Measurements from ENCODE around the gene SLC35F5. TPM values are rescaled to one million over a fixed set of nuclear protein-coding genes. Genes with fewer than 3 reads are reported as not detected.
"Not testable (repeated sequence)": the region's sequence is repeated elsewhere in the genome, so short reads cannot be mapped to it uniquely, and the experiment has no call there.

Gene SLC35F5
- polyA plus RNA-seq, 10 donors, result 51.1 to 76.0 (median 62.3) TPM

- peak in 2 of 3 donors; percentile 8 to 16 for DNase-seq
Measured at GRCh38 chr2:113760400-113760799, 4.0 kb upstream of the SLC35F5 start.

GRCh38 chr2:113757138-113757657 lies 756 bp upstream of the SLC35F5 start:
- DNase-seq, result no peak

GRCh38 chr2:113755835-113756354 lies 547 bp downstream of the SLC35F5 start:
- peak in 1 of 3 donors; percentile 34 for DNase-seq

GRCh38 chr2:113755035-113755834 lies 1.2 kb downstream of the SLC35F5 start:
- DNase-seq, result peak in 1 of 3 donors; percentile 16

GRCh38 chr2:113754160-113754559 lies 2.3 kb downstream of the SLC35F5 start:
- DNase-seq, result no peak

GRCh38 chr2:113750385-113750784 lies 6.1 kb downstream of the SLC35F5 start:
- DNase-seq, result no peak

GRCh38 chr2:113741091-113741490 lies 15.4 kb downstream of the SLC35F5 start:
- DNase-seq, result no peak

GRCh38 chr2:113739849-113740248 lies 16.6 kb downstream of the SLC35F5 start:
- no peak for DNase-seq

GRCh38 chr2:113734185-113734584 lies 22.3 kb downstream of the SLC35F5 start:
- no peak for DNase-seq

- DNase-seq, result no peak
Measured at GRCh38 chr2:113724010-113724409, 32.4 kb downstream of the SLC35F5 start.

- DNase-seq, result no peak
Measured at GRCh38 chr2:113723411-113723810, 33.0 kb downstream of the SLC35F5 start.

- peak in 1 of 3 donors; percentile 7 for DNase-seq
Measured at GRCh38 chr2:113720167-113720566, 36.3 kb downstream of the SLC35F5 start.

GRCh38 chr2:113716291-113716690 lies 40.2 kb downstream of the SLC35F5 start:
- DNase-seq, result no peak

GRCh38 chr2:113712941-113713340 lies 43.5 kb downstream of the SLC35F5 start:
- DNase-seq, result no peak

GRCh38 chr2:113711851-113712250 lies 44.6 kb downstream of the SLC35F5 start:
- DNase-seq, result no peak

- no peak for DNase-seq
Measured at GRCh38 chr2:113709022-113709421, 47.4 kb downstream of the SLC35F5 start.

- DNase-seq, result no peak
Measured at GRCh38 chr2:113707106-113707505, 49.3 kb downstream of the SLC35F5 start.

- DNase-seq, result no peak
Measured at GRCh38 chr2:113705982-113706523, 50.4 kb downstream of the SLC35F5 start.

- not testable (repeated sequence) for DNase-seq
Measured at GRCh38 chr2:113704300-113704993, 52.0 kb downstream of the SLC35F5 start.

GRCh38 chr2:113703386-113704299 lies 52.8 kb downstream of the SLC35F5 start:
- no peak for DNase-seq

GRCh38 chr2:113700186-113700841 lies 56.1 kb downstream of the SLC35F5 start:
- peak in 1 of 3 donors; percentile 15 for DNase-seq
